ENCODE data around the gene ZBTB46. TPM values are rescaled to one million over a fixed set of nuclear protein-coding genes. Genes with fewer than 3 reads are reported as not detected.

The ZBTB46 gene
- polyA plus RNA-seq, 3 donors: 0.07 to 2.3 (median 0.37) TPM

GRCh38 chr20:63744574-63745423, 86.3 kb downstream of the ZBTB46 start:
- DNase-seq: no peak
- H3K4me1 ChIP-seq (ENCODE audit: control insufficient read depth in 1 of 2, insufficient read depth in 2 of 2, low read length in 2 of 2): peaks cover 12 to 17% of the 10 kb centered on the region in 2 donors
- intact Hi-C loops (cut with micrococcal nuclease): loop anchor here in 1 of 2 donors (5.0 kb wide), 2 partner anchors 87 to 118 kb away; partner anchors contain the start of genes ABHD16B and RTEL1
- Mint-ChIP-seq H3K9me3 (no peaks in the 10 kb centered on the region), H3K27me3 (ENCODE audit: low read depth in 3 of 3) (peaks cover 0 to 2% (median 2%) of the 10 kb centered on the region in 3 donors), H3K4me3 (no peak overlapping the region), H3K4me1 (peaks cover 3% of the 10 kb centered on the region), H3K36me3 (peaks cover 2 to 8% of the 10 kb centered on the region in 2 donors), H3K27ac (no peak overlapping the region)
- WGBS (ENCODE audit: insufficient coverage): 88% methylated on average over 9 of the region's 25 CpGs
- peaks cover 9% of the 10 kb centered on the region for H4K20me1 ChIP-seq (ENCODE audit: insufficient read depth, low read length)
- H3K79me2 ChIP-seq (ENCODE audit: insufficient read depth, low read length): peaks cover 7% of the 10 kb centered on the region
- no peak overlapping the region for H3K9ac ChIP-seq (ENCODE audit: insufficient read depth, low read length, poor library complexity, severe bottlenecking)
- H3K4me2 ChIP-seq (replicated peaks; ENCODE audit: extremely low read depth, low read length, poor library complexity, severe bottlenecking): no peak overlapping the region
- TF ChIP-seq, protein P1, sequence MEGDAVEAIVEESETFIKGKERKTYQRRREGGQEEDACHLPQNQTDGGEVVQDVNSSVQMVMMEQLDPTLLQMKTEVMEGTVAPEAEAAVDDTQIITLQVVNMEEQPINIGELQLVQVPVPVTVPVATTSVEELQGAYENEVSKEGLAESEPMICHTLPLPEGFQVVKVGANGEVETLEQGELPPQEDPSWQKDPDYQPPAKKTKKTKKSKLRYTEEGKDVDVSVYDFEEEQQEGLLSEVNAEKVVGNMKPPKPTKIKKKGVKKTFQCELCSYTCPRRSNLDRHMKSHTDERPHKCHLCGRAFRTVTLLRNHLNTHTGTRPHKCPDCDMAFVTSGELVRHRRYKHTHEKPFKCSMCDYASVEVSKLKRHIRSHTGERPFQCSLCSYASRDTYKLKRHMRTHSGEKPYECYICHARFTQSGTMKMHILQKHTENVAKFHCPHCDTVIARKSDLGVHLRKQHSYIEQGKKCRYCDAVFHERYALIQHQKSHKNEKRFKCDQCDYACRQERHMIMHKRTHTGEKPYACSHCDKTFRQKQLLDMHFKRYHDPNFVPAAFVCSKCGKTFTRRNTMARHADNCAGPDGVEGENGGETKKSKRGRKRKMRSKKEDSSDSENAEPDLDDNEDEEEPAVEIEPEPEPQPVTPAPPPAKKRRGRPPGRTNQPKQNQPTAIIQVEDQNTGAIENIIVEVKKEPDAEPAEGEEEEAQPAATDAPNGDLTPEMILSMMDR (IDR thresholded peaks at IDR 0.05): no peak
- no peak overlapping the region for H3K27ac ChIP-seq (ENCODE audit: low read depth in 1 of 2, low read length in 2 of 2)
- H3K4me3 ChIP-seq (replicated peaks in 1 of 3; ENCODE audit: low read depth in 2 of 3, low read length in 3 of 3): no peak overlapping the region
- H3K9me3 ChIP-seq (replicated peaks in 1 of 2; ENCODE audit: control insufficient read depth in 1 of 2, insufficient read depth in 1 of 2, low read length in 2 of 2): no peaks in the 10 kb centered on the region
- H2AFZ ChIP-seq (ENCODE audit: insufficient read depth, low read depth, low read length, poor library complexity, severe bottlenecking): no peak overlapping the region
- peaks cover 0 to 9% of the 10 kb centered on the region in 2 donors for H3K36me3 ChIP-seq (replicated peaks in 1 of 2; ENCODE audit: control insufficient read depth in 1 of 2, insufficient read depth in 2 of 2, low read length in 2 of 2)
- H3K27me3 ChIP-seq (ENCODE audit: control insufficient read depth in 2 of 2, insufficient read depth in 2 of 2, low read length in 2 of 2): no peaks in the 10 kb centered on the region

DNA sequence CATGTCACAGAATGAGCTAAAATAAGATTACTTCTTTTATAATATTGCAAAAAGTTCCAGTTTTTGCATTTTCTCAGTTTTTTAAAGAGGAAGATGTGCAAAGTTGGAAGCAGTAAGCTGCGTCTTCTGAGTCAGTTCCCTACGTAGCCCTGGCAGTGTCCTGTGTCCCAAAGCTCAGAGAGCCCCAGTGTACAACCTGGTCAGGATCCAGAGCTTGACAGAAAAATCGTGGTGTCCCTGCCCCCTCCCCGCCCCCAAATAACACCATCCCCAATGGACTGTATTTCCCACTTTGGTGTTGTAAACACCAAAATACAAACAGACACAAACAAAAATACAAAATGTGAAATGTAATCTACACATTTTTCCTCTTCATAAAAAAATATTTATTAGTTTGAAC, 86.9 kb downstream of the ZBTB46 start:
- peaks cover 0 to 2% (median 2%) of the 10 kb centered on the region in 3 donors for H3K27me3 Mint-ChIP-seq (ENCODE audit: low read depth in 3 of 3)
- Histone ChIP-seq H3K9ac (ENCODE audit: insufficient read depth, low read length, poor library complexity, severe bottlenecking) (no peak overlapping the region), H3K27ac (ENCODE audit: low read depth in 1 of 2, low read length in 2 of 2) (no peak overlapping the region), H3K4me3 (replicated peaks in 1 of 3; ENCODE audit: low read depth in 2 of 3, low read length in 3 of 3) (no peak overlapping the region), H3K36me3 (replicated peaks in 1 of 2; ENCODE audit: control insufficient read depth in 1 of 2, insufficient read depth in 2 of 2, low read length in 2 of 2) (peaks cover 0 to 9% of the 10 kb centered on the region in 2 donors), H3K79me2 (ENCODE audit: insufficient read depth, low read length) (peaks cover 7% of the 10 kb centered on the region), H2AFZ (ENCODE audit: insufficient read depth, low read depth, low read length, poor library complexity, severe bottlenecking) (no peak overlapping the region), H3K9me3 (replicated peaks in 1 of 2; ENCODE audit: control insufficient read depth in 1 of 2, insufficient read depth in 1 of 2, low read length in 2 of 2) (no peaks in the 10 kb centered on the region), H3K4me2 (replicated peaks; ENCODE audit: extremely low read depth, low read length, poor library complexity, severe bottlenecking) (no peak overlapping the region), H3K4me1 (ENCODE audit: control insufficient read depth in 1 of 2, insufficient read depth in 2 of 2, low read length in 2 of 2) (peaks cover 13 to 19% of the 10 kb centered on the region in 2 donors), H3K27me3 (ENCODE audit: control insufficient read depth in 2 of 2, insufficient read depth in 2 of 2, low read length in 2 of 2) (no peaks in the 10 kb centered on the region), H4K20me1 (ENCODE audit: insufficient read depth, low read length) (peaks cover 9% of the 10 kb centered on the region)
- no peaks in the 10 kb centered on the region for H3K9me3 Mint-ChIP-seq
- H3K27ac Mint-ChIP-seq: no peak overlapping the region
- TF ChIP-seq, protein P1 (IDR thresholded peaks at IDR 0.05): no peak
- H3K4me1 Mint-ChIP-seq: peaks cover 3% of the 10 kb centered on the region
- peaks cover 2 to 8% of the 10 kb centered on the region in 2 donors for H3K36me3 Mint-ChIP-seq
- no peak for DNase-seq
- WGBS (ENCODE audit: insufficient coverage): 75% methylated on average over 2 of the region's 4 CpGs
- intact Hi-C loops (cut with micrococcal nuclease): loop anchor here in 1 of 2 donors (5.0 kb wide), 2 partner anchors 87 to 118 kb away; partner anchors contain the start of genes ABHD16B and RTEL1
- H3K4me3 Mint-ChIP-seq: no peak overlapping the region
